Naive thymus-derived CD4-positive, alpha-beta T cell (primary cell): Measurements from ENCODE around the gene FGF5. TPM values are rescaled to one million over a fixed set of nuclear protein-coding genes. Genes with fewer than 3 reads are reported as not detected.
A peak's percentile ranks its signal among the peaks of the same experiment; 100 is the strongest.

Experiments
- ATAC-seq: fragments of 150-1000 bp; cut with Tn5 transposase; 2 replicates; pipeline ENCODE4 v1.10.0; 2021; ENCODE audit warnings: mild to moderate bottlenecking, moderate library complexity
- CTCF ChIA-PET: fragments of 350-600 bp; sonication (Branson Sonifier 250); formaldehyde crosslinking; loops from one replicate; lab custom pipeline; 2021; ENCODE audit warnings: antibody characterized with exemption; lab: Charles Lee
- POLR2A ChIA-PET: fragments of 350-600 bp; sonication (Branson Sonifier 250); formaldehyde crosslinking; loops from one replicate; lab custom pipeline; 2021; ENCODE audit warnings: antibody characterized with exemption, inconsistent platforms; lab: Charles Lee
- DNase-seq, 9 donors: peaks; one replicate each; pipeline versions ENCODE4 v3.0.0 to v3.0.0-alpha.2; 2020 to 2022; ENCODE audit warnings: mixed read lengths in 1 of 9
- H3K27ac ChIP-seq: one replicate; pipeline ENCODE4 v1.7.0; 2013; ENCODE audit warnings: mild to moderate bottlenecking, low read depth, low read length, moderate library complexity
- H3K27me3 ChIP-seq, 2 donors: one replicate each; pipeline ENCODE4 v1.7.0; 2013; ENCODE audit warnings: low read length in 2 of 2, mild to moderate bottlenecking in 2 of 2, moderate library complexity in 2 of 2; ENCODE audit not compliant: control insufficient read depth in 2 of 2, insufficient read depth in 2 of 2
- H3K36me3 ChIP-seq, 3 experiments: 1 replicate in 2 of 3; 2 replicates in 1 of 3; pipeline ENCODE4 v1.7.0; 2013; ENCODE audit warnings: low read length in 3 of 3, mild to moderate bottlenecking in 3 of 3, moderate library complexity in 1 of 3; ENCODE audit not compliant: insufficient read depth in 3 of 3, control insufficient read depth in 2 of 3
- H3K4me1 ChIP-seq, 2 donors: one replicate each; pipeline ENCODE4 v1.7.0; 2013; ENCODE audit warnings: low read length in 2 of 2, mild to moderate bottlenecking in 2 of 2, moderate library complexity in 1 of 2; ENCODE audit not compliant: control insufficient read depth in 2 of 2, insufficient read depth in 2 of 2
- H3K4me3 ChIP-seq: 2 replicates; pipeline ENCODE4 v1.7.0; 2013; ENCODE audit warnings: mild to moderate bottlenecking, low read length
- H3K9me3 ChIP-seq, 3 experiments: 1 replicate in 2 of 3; 2 replicates in 1 of 3; pipeline ENCODE4 v1.7.0; 2013; ENCODE audit warnings: low read length in 3 of 3; ENCODE audit not compliant: control insufficient read depth in 2 of 3
- H3K27ac Mint-ChIP-seq, 9 donors: one replicate each; pipeline ENCODE4 v1.8.0; 2020 to 2022; ENCODE audit warnings: mixed read lengths in 9 of 9, mild to moderate bottlenecking in 8 of 9, moderate library complexity in 5 of 9, inconsistent platforms in 2 of 9
- H3K27me3 Mint-ChIP-seq, 5 donors: one replicate each; pipeline ENCODE4 v1.8.0; 2021 to 2022; ENCODE audit warnings: mixed read lengths in 5 of 5, mild to moderate bottlenecking in 1 of 5
- H3K36me3 Mint-ChIP-seq, 5 donors: one replicate each; pipeline ENCODE4 v1.8.0; 2020 to 2022; ENCODE audit warnings: mixed read lengths in 5 of 5, mild to moderate bottlenecking in 3 of 5, inconsistent platforms in 1 of 5
- H3K4me1 Mint-ChIP-seq, 7 donors: one replicate each; pipeline ENCODE4 v1.8.0; 2020 to 2022; ENCODE audit warnings: mixed read lengths in 7 of 7, mild to moderate bottlenecking in 3 of 7, inconsistent platforms in 1 of 7
- H3K4me3 Mint-ChIP-seq, 10 donors: one replicate each; pipeline ENCODE4 v1.8.0; 2020 to 2022; ENCODE audit warnings: mild to moderate bottlenecking in 10 of 10, mixed read lengths in 10 of 10, moderate library complexity in 6 of 10, inconsistent platforms in 2 of 10
- H3K9me3 Mint-ChIP-seq, 11 donors: one replicate each; pipeline ENCODE4 v1.8.0; 2020 to 2022; ENCODE audit warnings: mixed read lengths in 11 of 11, mild to moderate bottlenecking in 4 of 11, inconsistent platforms in 1 of 11, moderate library complexity in 1 of 11
- intact Hi-C, 2 donors: fragments of 100-400 bp; cut with micrococcal nuclease; formaldehyde crosslinking; loops; one replicate each; pipeline ENCODE4 v1.15.1; 2023
- polyA plus RNA-seq, 2 donors: library from polyadenylated mRNA; unstranded; fragments of 300-500 nt; fragmentation: Illumina TruSeq; gene quantifications; one replicate each; pipeline ENCODE4 v1.2.3, GENCODE V29; 2021
- total RNA-seq, 6 experiments: library from RNA in 5 of 6; stranded (reverse) in 5 of 6; gene quantifications; 1 replicate in 5 of 6; 2 replicates in 1 of 6; pipeline ENCODE4 v1.2.3 and lab custom pipeline; 2021 to 2026

Gene FGF5
- total and polyA plus RNA-seq, 7 experiments from 2014 or later = 0.05 TPM; not detected in 6

DNA sequence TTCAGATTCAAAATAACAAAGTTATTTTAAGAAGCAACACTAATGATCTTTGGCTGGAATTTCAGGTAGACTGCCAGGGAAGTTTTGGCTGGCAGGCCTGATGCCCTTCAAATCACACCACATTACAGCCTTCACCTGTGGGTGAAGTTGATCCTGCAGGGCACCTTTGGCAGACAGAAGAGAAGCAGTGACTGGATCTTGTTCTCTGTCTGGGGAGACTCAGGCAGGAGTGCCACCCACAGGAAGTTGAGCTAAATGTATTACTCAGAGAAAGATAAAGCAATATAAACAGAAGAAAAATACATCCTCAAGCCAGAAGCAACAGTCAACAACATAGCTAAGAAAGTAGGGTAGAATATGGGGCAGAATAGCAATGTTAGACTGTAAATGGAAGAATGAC is 56.3 kb downstream of the FGF5 start:
- CTCF ChIA-PET = interaction anchor here (0.6 to 0.7 kb wide), 3 partner anchors 41 to 720 kb away, joined by 3 to 4 read pairs (median 3); no protein-coding TSS in a partner anchor

DNA sequence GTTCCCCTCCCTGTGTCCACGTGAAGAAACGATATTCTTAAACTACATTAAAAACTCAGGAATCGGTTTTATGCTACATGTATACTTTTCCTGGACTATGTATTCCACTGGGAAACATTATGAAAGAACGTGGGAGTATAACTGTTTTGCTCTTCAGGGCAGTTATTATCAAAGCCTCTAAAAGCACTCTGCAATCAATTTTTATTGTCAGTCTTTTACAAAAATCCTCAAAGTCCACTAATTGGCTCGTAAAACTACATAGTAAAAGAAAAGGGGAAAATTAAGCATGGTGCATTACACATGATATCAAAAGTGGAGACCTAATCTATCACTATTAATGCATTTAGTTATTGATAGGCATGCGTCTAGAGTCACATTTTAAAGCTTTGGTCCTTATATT is 57.7 kb downstream of the FGF5 start:
- Histone ChIP-seq H3K4me3 (no peak overlapping the region), H3K27me3 (no peaks in the 10 kb centered on the region), H3K36me3 (no peaks in the 10 kb centered on the region), H3K4me1 (no peaks in the 10 kb centered on the region), H3K27ac (no peak overlapping the region), H3K9me3 (no peaks in the 10 kb centered on the region)
- no peak overlapping the region for H3K4me3 Mint-ChIP-seq
- no peak overlapping the region for H3K27ac Mint-ChIP-seq
- peaks cover 0 to 6% (median under 1%) of the 10 kb centered on the region in 5 donors for H3K27me3 Mint-ChIP-seq
- no peaks in the 10 kb centered on the region for H3K9me3 Mint-ChIP-seq
- CTCF ChIA-PET = no interaction called here
- POLR2A ChIA-PET = no interaction called here
- peaks cover 0 to 6% (median 5%) of the 10 kb centered on the region in 7 donors for H3K4me1 Mint-ChIP-seq
- ATAC-seq (no peak), DNase-seq (no peak)
- intact Hi-C loops = no loop called here
- H3K36me3 Mint-ChIP-seq = no peaks in the 10 kb centered on the region

More for the DNA sequence above, 56.3 kb downstream of the FGF5 start:
- DNase-seq (peak in 2 of 9 donors; percentile 2 to 17), ATAC-seq (no peak)
- H3K4me3 Mint-ChIP-seq = no peak overlapping the region
- H3K4me3 ChIP-seq = no peak overlapping the region
- POLR2A ChIA-PET = no interaction called here
- H3K9me3 ChIP-seq = no peaks in the 10 kb centered on the region
- no peak overlapping the region for H3K27ac ChIP-seq
- no peaks in the 10 kb centered on the region for H3K4me1 ChIP-seq
- no peaks in the 10 kb centered on the region for H3K27me3 ChIP-seq
- no peaks in the 10 kb centered on the region for H3K36me3 ChIP-seq
- no peaks in the 10 kb centered on the region for H3K36me3 Mint-ChIP-seq
- peaks cover 0 to 6% (median 5%) of the 10 kb centered on the region in 7 donors for H3K4me1 Mint-ChIP-seq
- H3K27me3 Mint-ChIP-seq = peaks cover 0 to 9% (median 3%) of the 10 kb centered on the region in 5 donors
- intact Hi-C loops = no loop called here
- H3K27ac Mint-ChIP-seq = peak overlapping the region in 1 of 9 donors; percentile 33
- H3K9me3 Mint-ChIP-seq = no peaks in the 10 kb centered on the region

DNA sequence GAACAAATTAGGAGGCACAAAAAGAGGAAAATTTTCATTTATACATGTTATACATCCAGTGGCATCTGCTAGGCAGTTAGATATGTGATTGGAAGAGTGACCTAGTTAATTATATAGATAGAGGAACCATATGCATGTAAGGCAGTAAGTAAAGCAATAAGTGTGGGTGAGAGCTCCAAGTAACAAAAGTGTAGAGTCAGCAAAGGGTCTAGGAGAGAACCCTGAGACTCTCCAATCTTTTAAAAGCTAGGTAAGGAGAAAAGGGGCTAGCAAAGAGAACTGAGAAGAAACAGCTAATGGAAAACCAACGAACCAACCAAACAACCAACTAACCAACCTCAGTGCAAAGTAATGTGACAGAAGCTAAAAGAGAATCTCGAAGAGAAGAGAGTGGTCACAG is 65.2 kb downstream of the FGF5 start:
- no peak overlapping the region for H3K4me3 Mint-ChIP-seq
- ChIA-PET POLR2A (no interaction called here), CTCF (interaction anchor here (0.9 kb wide), 1 partner anchor 128 kb away, joined by 3 read pairs; no protein-coding TSS in a partner anchor)
- ATAC-seq (no peak), DNase-seq (no peak)
- H3K36me3 ChIP-seq = no peaks in the 10 kb centered on the region
- H3K9me3 ChIP-seq = no peaks in the 10 kb centered on the region
- H3K4me1 ChIP-seq = peaks cover 0 to 11% of the 10 kb centered on the region in 2 donors
- H3K36me3 Mint-ChIP-seq = no peaks in the 10 kb centered on the region
- no peak overlapping the region for H3K4me3 ChIP-seq
- intact Hi-C loops = no loop called here
- H3K27ac ChIP-seq = no peak overlapping the region
- H3K27me3 ChIP-seq = peaks cover 0 to 5% of the 10 kb centered on the region in 2 donors
- H3K27ac Mint-ChIP-seq = no peak overlapping the region
- H3K4me1 Mint-ChIP-seq = peaks cover 0 to 15% (median 9%) of the 10 kb centered on the region in 7 donors
- H3K9me3 Mint-ChIP-seq = no peaks in the 10 kb centered on the region
- H3K27me3 Mint-ChIP-seq = peaks cover 4 to 21% (median 12%) of the 10 kb centered on the region in 5 donors

DNA sequence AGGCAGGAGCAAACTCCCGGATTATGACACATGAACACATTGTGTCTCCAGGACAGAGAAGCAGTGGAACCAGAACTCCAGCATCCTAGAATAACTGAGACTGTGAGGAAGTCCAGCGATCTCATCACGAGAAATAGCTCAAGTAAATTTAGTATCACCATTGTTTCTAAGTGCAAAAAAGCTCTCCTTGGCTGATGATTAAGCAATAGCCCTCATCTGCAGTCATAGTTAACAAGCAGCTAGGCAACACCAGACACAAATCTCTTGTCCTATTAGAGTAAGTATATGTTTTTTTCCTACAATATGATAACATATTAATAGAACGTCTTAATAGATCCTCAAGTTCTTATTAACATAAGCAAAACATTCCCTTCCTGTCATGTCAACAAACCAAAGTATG is 66.7 kb downstream of the FGF5 start:
- Histone ChIP-seq H3K27ac (no peak overlapping the region), H3K36me3 (no peaks in the 10 kb centered on the region), H3K4me3 (no peak overlapping the region), H3K9me3 (no peaks in the 10 kb centered on the region), H3K27me3 (peaks cover 0 to 5% of the 10 kb centered on the region in 2 donors), H3K4me1 (peaks cover 0 to 11% of the 10 kb centered on the region in 2 donors)
- ChIA-PET CTCF (no interaction called here), POLR2A (no interaction called here)
- no peak overlapping the region for H3K27ac Mint-ChIP-seq
- ATAC-seq (no peak), DNase-seq (no peak)
- peaks cover 4 to 26% (median 15%) of the 10 kb centered on the region in 5 donors for H3K27me3 Mint-ChIP-seq
- no peak overlapping the region for H3K4me3 Mint-ChIP-seq
- no peaks in the 10 kb centered on the region for H3K36me3 Mint-ChIP-seq
- H3K4me1 Mint-ChIP-seq = peaks cover 0 to 15% (median 9%) of the 10 kb centered on the region in 7 donors
- no peaks in the 10 kb centered on the region for H3K9me3 Mint-ChIP-seq
- intact Hi-C loops = no loop called here

DNA sequence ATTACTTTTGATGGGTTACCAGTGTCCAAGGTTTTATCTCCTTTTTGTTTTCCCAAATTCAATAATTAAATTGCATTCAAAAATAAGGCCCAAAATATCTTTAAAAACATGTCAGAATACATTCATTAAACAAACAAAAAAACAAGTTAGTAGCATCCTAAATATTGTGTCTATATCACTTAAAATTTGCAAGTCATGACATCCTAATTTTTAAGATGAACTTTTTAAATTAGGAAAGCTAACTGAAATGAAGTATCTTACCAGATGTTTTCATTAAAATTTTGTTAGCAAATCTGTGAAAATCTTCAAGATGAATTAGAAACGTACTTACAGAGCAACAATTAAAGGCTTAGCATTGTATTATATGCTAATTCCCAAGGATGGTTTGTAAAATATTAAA is 68.1 kb downstream of the FGF5 start:
- no peaks in the 10 kb centered on the region for H3K36me3 Mint-ChIP-seq
- H3K4me1 Mint-ChIP-seq = peaks cover 0 to 15% (median 9%) of the 10 kb centered on the region in 7 donors
- DNase-seq (no peak), ATAC-seq (no peak)
- H3K27ac Mint-ChIP-seq = no peak overlapping the region
- no peaks in the 10 kb centered on the region for H3K36me3 ChIP-seq
- CTCF ChIA-PET = no interaction called here
- H3K9me3 ChIP-seq = no peaks in the 10 kb centered on the region
- H3K4me1 ChIP-seq = peaks cover 0 to 11% of the 10 kb centered on the region in 2 donors
- H3K27ac ChIP-seq = no peak overlapping the region
- intact Hi-C loops = no loop called here
- peaks cover 0 to 34% (median 20%) of the 10 kb centered on the region in 5 donors for H3K27me3 Mint-ChIP-seq
- peaks cover 0 to 2% (median 0%) of the 10 kb centered on the region in 11 donors for H3K9me3 Mint-ChIP-seq
- H3K4me3 Mint-ChIP-seq = peak overlapping the region in 1 of 10 donors; percentile 26
- H3K27me3 ChIP-seq = peaks cover 0 to 5% of the 10 kb centered on the region in 2 donors
- H3K4me3 ChIP-seq = no peak overlapping the region
- POLR2A ChIA-PET = no interaction called here

DNA sequence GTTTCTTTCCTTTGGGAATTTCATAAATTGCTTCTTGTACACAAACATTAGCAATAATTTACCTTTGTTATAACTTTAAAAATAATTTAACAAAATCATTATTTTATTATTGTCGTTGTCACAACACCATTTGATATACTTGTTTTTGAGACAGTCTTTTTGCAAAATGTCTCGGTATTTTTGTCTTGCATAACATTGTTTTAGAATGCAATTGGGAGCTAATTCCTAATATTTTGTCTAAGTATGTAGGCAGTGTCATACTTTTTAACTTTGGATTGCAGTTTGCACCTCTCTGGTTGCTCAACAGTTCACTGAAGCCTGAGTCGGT is 68.7 kb downstream of the FGF5 start:
- ChIA-PET CTCF (no interaction called here), POLR2A (no interaction called here)
- peaks cover 0 to 11% of the 10 kb centered on the region in 2 donors for H3K4me1 ChIP-seq
- H3K27me3 Mint-ChIP-seq = peaks cover 0 to 34% (median 20%) of the 10 kb centered on the region in 5 donors
- intact Hi-C loops = no loop called here
- no peaks in the 10 kb centered on the region for H3K9me3 ChIP-seq
- peaks cover 0 to 4% (median 0%) of the 10 kb centered on the region in 11 donors for H3K9me3 Mint-ChIP-seq
- H3K4me3 Mint-ChIP-seq = peak overlapping the region; percentile 85 to 94 (median 88)
- H3K27ac ChIP-seq = no peak overlapping the region
- H3K27ac Mint-ChIP-seq = peak overlapping the region in 2 of 9 donors; percentile 49 to 85
- peaks cover 0 to 15% (median 9%) of the 10 kb centered on the region in 7 donors for H3K4me1 Mint-ChIP-seq
- peak overlapping the region; percentile 62 for H3K4me3 ChIP-seq
- DNase-seq (no peak), ATAC-seq (no peak)
- no peaks in the 10 kb centered on the region for H3K36me3 ChIP-seq
- H3K36me3 Mint-ChIP-seq = peaks cover 0 to 3% (median 0%) of the 10 kb centered on the region in 5 donors
- peaks cover 0 to 5% of the 10 kb centered on the region in 2 donors for H3K27me3 ChIP-seq
